WTC11 (cell line): ENCODE data around the gene TMEM94. TPM values are rescaled to one million over a fixed set of nuclear protein-coding genes. Genes with fewer than 3 reads are reported as not detected.

Source experiments
- ATAC-seq: fragments of 200-7000 bp; cut with Tn5 transposase; 2 replicates; pipeline ENCODE4 v1.10.0; 2021; ENCODE audit warnings: mild to moderate bottlenecking, moderate library complexity
- CTCF ChIA-PET: fragments of 300-600 bp; sonication (Branson Sonifier 250); formaldehyde crosslinking; loops from one replicate; lab custom pipeline; 2021; ENCODE audit warnings: antibody characterized with exemption; lab: Charles Lee
- POLR2A ChIA-PET: fragments of 350-600 bp; sonication (Branson Sonifier 250); formaldehyde crosslinking; loops from one replicate; lab custom pipeline; 2021; ENCODE audit warnings: antibody characterized with exemption; lab: Charles Lee
- DNase-seq: peaks from one replicate; pipeline ENCODE4 v3.0.0; 2021; ENCODE audit warnings: low spot score
- H3K27ac Mint-ChIP-seq: 2 replicates; pipeline ENCODE4 v1.8.0; 2021; ENCODE audit warnings: mixed read lengths
- H3K27me3 Mint-ChIP-seq: 2 replicates; pipeline ENCODE4 v1.8.0; 2021; ENCODE audit warnings: low read depth, mild to moderate bottlenecking, moderate library complexity, mixed read lengths
- H3K36me3 Mint-ChIP-seq: 2 replicates; pipeline ENCODE4 v1.8.0; 2021; ENCODE audit warnings: mixed read lengths
- H3K4me1 Mint-ChIP-seq: 2 replicates; pipeline ENCODE4 v1.8.0; 2022; ENCODE audit warnings: mixed read lengths
- H3K4me3 Mint-ChIP-seq: 2 replicates; pipeline ENCODE4 v1.8.0; 2021; ENCODE audit warnings: mild to moderate bottlenecking, moderate library complexity, mixed read lengths
- H3K9me3 Mint-ChIP-seq: 2 replicates; pipeline ENCODE4 v1.8.0; 2021; ENCODE audit warnings: mixed read lengths
- FOXJ3 ChIP-seq: sonication (generic); formaldehyde crosslinking; IDR thresholded peaks from 2 replicates; pipeline ENCODE4 v1.9.0; 2021; ENCODE audit warnings: missing genetic modification reagents, mild to moderate bottlenecking, borderline replicate concordance
- GTF2I ChIP-seq: fragments of 250-450 bp; sonication (Bioruptor Pico); conservative IDR thresholded peaks from 2 replicates; pipeline ENCODE4 v1.4.0; 2021; ENCODE audit warnings: mild to moderate bottlenecking
- MXD4 ChIP-seq: fragments of 250-450 bp; sonication (Bioruptor Pico); IDR thresholded peaks from 2 replicates; pipeline ENCODE4 v1.8.0; 2021; ENCODE audit warnings: mild to moderate bottlenecking, moderate library complexity, borderline replicate concordance
- NFATC4 ChIP-seq: fragments of 250-450 bp; sonication (Bioruptor Pico); IDR thresholded peaks from 2 replicates; pipeline ENCODE4 v1.9.0; 2021; ENCODE audit warnings: mild to moderate bottlenecking
- OVOL2 ChIP-seq: fragments of 250-450 bp; sonication (Bioruptor Pico); IDR thresholded peaks from 2 replicates; pipeline ENCODE4 v1.9.0; 2021; ENCODE audit warnings: mild to moderate bottlenecking, borderline replicate concordance
- RELA ChIP-seq: sonication (generic); formaldehyde crosslinking; IDR thresholded peaks from 2 replicates; pipeline ENCODE4 v1.8.1; 2022; ENCODE audit warnings: missing genetic modification reagents, mild to moderate bottlenecking, borderline replicate concordance
- RORB ChIP-seq: fragments of 250-450 bp; sonication (Bioruptor Pico); IDR thresholded peaks from 2 replicates; pipeline ENCODE4 v1.9.0; 2021; ENCODE audit warnings: mild to moderate bottlenecking
- TEAD1 ChIP-seq: sonication (generic); formaldehyde crosslinking; IDR thresholded peaks from 2 replicates; pipeline ENCODE4 v1.8.0; 2022; ENCODE audit warnings: mild to moderate bottlenecking, missing genetic modification reagents
- ZNF232 ChIP-seq: sonication (generic); formaldehyde crosslinking; IDR thresholded peaks from 2 replicates; pipeline ENCODE4 v1.8.0; 2022; ENCODE audit warnings: mild to moderate bottlenecking, missing genetic modification reagents
- ZNF317 ChIP-seq: sonication (generic); formaldehyde crosslinking; IDR thresholded peaks from 2 replicates; pipeline ENCODE4 v1.8.1; 2023; ENCODE audit warnings: low read depth, mild to moderate bottlenecking, moderate library complexity, missing genetic modification reagents, borderline replicate concordance
- ZNF416 ChIP-seq: fragments of 250-450 bp; sonication (Bioruptor Pico); IDR thresholded peaks from 2 replicates; pipeline ENCODE4 v1.9.0; 2021; ENCODE audit warnings: mild to moderate bottlenecking, inconsistent platforms
- total RNA-seq: library from RNA; stranded (reverse); gene quantifications from 3 replicates; pipeline ENCODE4 v1.2.3, GENCODE V29; 2021
- TF ChIP-seq, protein P1 (sequence below): fragments of 250-450 bp; sonication (Bioruptor Pico); IDR thresholded peaks from 2 replicates; pipeline ENCODE4 v1.9.0; 2021; ENCODE audit warnings: mild to moderate bottlenecking
- TF ChIP-seq, protein P2 (sequence below): fragments of 250-450 bp; sonication (Bioruptor Pico); IDR thresholded peaks from 2 replicates; pipeline ENCODE4 v2.1.2; 2022; ENCODE audit warnings: mild to moderate bottlenecking, moderate library complexity
- TF ChIP-seq, protein P3 (sequence below): fragments of 200-600 bp; IDR thresholded peaks from 2 replicates; pipeline ENCODE4 v1.8.0; 2022; ENCODE audit warnings: antibody characterized with exemption
- TF ChIP-seq, protein P4 (sequence below): sonication (generic); formaldehyde crosslinking; IDR thresholded peaks from 2 replicates; pipeline ENCODE4 v1.8.1; 2022; ENCODE audit warnings: low read depth, missing genetic modification reagents, borderline replicate concordance
- TF ChIP-seq, protein P5 (sequence below): sonication (generic); formaldehyde crosslinking; IDR thresholded peaks from 2 replicates; pipeline ENCODE4 v1.8.1; 2023; ENCODE audit warnings: mild to moderate bottlenecking, missing genetic modification reagents
- TF ChIP-seq, protein P6 (sequence below): sonication (generic); formaldehyde crosslinking; IDR thresholded peaks from 2 replicates; pipeline ENCODE4 v1.8.0; 2023; ENCODE audit warnings: missing genetic modification reagents, mild to moderate bottlenecking, borderline replicate concordance
- TF ChIP-seq, protein P7 (sequence below): sonication (generic); formaldehyde crosslinking; IDR thresholded peaks from 2 replicates; pipeline ENCODE4 v1.8.0; 2022; ENCODE audit warnings: mild to moderate bottlenecking, missing genetic modification reagents

Gene TMEM94
- total RNA-seq, 1 experiment from 2014 or later, result 76.9 TPM

DNA sequence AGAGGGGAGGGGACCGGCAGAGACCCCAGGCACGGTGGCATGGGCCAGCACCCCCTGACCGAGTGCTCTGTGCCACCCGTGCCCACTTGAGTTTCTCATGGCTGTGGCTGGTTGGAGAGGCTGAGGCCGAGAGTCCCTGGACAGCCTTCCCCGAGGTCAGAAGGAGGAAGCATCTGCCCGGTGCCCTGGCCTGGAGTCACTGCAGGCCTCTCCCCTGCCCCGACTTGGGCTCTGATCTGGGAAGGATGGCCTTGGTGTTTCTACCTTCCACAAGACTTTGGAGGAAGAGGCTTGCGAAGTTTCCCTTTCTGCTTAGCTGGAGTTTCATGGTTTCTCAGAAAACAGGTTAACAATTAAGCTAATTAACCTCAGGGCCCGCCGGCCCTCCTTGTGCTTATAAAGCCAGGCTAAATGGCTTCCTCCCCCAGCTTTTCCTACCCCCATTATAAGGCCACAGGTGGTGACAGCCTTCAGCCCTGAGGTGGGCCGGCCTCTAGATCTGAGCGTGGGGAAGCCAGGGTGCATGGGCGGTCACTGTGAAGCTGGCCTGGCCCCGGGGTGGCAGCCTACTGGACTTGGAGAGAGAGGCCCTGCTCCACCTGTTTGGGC is 86.4 kb downstream of the TMEM94 start (continued):
- TF ChIP-seq, protein P1, sequence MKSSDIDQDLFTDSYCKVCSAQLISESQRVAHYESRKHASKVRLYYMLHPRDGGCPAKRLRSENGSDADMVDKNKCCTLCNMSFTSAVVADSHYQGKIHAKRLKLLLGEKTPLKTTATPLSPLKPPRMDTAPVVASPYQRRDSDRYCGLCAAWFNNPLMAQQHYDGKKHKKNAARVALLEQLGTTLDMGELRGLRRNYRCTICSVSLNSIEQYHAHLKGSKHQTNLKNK (CRISPR knock-in tag), result no peak
- TF ChIP-seq, protein P2, sequence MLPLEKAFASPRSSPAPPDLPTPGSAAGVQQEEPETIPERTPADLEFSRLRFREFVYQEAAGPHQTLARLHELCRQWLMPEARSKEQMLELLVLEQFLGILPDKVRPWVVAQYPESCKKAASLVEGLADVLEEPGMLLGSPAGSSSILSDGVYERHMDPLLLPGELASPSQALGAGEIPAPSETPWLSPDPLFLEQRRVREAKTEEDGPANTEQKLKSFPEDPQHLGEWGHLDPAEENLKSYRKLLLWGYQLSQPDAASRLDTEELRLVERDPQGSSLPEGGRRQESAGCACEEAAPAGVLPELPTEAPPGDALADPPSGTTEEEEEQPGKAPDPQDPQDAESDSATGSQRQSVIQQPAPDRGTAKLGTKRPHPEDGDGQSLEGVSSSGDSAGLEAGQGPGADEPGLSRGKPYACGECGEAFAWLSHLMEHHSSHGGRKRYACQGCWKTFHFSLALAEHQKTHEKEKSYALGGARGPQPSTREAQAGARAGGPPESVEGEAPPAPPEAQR (CRISPR knock-in tag), result no peak
- TF ChIP-seq, protein P3, sequence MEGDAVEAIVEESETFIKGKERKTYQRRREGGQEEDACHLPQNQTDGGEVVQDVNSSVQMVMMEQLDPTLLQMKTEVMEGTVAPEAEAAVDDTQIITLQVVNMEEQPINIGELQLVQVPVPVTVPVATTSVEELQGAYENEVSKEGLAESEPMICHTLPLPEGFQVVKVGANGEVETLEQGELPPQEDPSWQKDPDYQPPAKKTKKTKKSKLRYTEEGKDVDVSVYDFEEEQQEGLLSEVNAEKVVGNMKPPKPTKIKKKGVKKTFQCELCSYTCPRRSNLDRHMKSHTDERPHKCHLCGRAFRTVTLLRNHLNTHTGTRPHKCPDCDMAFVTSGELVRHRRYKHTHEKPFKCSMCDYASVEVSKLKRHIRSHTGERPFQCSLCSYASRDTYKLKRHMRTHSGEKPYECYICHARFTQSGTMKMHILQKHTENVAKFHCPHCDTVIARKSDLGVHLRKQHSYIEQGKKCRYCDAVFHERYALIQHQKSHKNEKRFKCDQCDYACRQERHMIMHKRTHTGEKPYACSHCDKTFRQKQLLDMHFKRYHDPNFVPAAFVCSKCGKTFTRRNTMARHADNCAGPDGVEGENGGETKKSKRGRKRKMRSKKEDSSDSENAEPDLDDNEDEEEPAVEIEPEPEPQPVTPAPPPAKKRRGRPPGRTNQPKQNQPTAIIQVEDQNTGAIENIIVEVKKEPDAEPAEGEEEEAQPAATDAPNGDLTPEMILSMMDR, result no peak
- TF ChIP-seq ZNF317 (CRISPR knock-in tag) (no peak), ZNF232 (CRISPR knock-in tag) (no peak), NFATC4 (CRISPR knock-in tag) (no peak)
- TF ChIP-seq, protein P4, sequence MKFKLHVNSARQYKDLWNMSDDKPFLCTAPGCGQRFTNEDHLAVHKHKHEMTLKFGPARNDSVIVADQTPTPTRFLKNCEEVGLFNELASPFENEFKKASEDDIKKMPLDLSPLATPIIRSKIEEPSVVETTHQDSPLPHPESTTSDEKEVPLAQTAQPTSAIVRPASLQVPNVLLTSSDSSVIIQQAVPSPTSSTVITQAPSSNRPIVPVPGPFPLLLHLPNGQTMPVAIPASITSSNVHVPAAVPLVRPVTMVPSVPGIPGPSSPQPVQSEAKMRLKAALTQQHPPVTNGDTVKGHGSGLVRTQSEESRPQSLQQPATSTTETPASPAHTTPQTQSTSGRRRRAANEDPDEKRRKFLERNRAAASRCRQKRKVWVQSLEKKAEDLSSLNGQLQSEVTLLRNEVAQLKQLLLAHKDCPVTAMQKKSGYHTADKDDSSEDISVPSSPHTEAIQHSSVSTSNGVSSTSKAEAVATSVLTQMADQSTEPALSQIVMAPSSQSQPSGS (CRISPR knock-in tag), result no peak
- TF ChIP-seq, all 79 proteins: peak for 0

DNA sequence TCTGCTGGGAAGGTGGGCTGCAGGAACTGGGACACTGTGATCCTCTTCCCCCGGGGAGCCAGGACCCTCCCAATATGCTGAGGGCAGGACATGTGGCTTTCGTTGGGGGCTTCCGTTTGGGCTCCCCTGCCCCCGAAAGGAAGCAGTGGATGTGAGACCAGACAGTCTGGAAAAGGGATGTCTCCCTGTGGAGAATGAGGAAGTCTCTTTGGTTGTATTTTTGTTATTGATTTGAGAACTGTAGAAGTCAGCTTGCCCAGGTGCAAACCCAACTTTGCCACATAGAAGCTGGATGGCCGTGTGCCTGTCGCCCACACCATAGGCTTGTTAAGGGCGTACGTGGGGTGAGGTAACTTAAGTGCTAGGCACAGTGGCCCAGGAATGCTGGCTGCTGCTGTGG is 87.8 kb downstream of the TMEM94 start:
- Mint-ChIP-seq H3K27ac (peak overlapping the region; percentile 83), H3K9me3 (no peaks in the 10 kb centered on the region), H3K27me3 (no peaks in the 10 kb centered on the region), H3K36me3 (no peaks in the 10 kb centered on the region), H3K4me1 (peaks cover 33% of the 10 kb centered on the region), H3K4me3 (no peak overlapping the region)
- CTCF ChIA-PET, result interaction anchor here (0.9 to 1.1 kb wide), 2 partner anchors 9 to 44 kb away, joined by 3 read pairs; partner anchors contain the start of gene MYO15B
- DNase-seq (no peak), ATAC-seq (no peak)
- POLR2A ChIA-PET, result no interaction called here
- TF ChIP-seq, protein P5, sequence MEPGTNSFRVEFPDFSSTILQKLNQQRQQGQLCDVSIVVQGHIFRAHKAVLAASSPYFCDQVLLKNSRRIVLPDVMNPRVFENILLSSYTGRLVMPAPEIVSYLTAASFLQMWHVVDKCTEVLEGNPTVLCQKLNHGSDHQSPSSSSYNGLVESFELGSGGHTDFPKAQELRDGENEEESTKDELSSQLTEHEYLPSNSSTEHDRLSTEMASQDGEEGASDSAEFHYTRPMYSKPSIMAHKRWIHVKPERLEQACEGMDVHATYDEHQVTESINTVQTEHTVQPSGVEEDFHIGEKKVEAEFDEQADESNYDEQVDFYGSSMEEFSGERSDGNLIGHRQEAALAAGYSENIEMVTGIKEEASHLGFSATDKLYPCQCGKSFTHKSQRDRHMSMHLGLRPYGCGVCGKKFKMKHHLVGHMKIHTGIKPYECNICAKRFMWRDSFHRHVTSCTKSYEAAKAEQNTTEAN, result no peak
- TF ChIP-seq RORB (CRISPR knock-in tag), result no peak
- TF ChIP-seq MXD4, result no peak
- no peak for TF ChIP-seq OVOL2 (CRISPR knock-in tag)
- TF ChIP-seq FOXJ3 (CRISPR knock-in tag), result no peak
- TF ChIP-seq ZNF416 (CRISPR knock-in tag), result no peak
- TF ChIP-seq, protein P6, sequence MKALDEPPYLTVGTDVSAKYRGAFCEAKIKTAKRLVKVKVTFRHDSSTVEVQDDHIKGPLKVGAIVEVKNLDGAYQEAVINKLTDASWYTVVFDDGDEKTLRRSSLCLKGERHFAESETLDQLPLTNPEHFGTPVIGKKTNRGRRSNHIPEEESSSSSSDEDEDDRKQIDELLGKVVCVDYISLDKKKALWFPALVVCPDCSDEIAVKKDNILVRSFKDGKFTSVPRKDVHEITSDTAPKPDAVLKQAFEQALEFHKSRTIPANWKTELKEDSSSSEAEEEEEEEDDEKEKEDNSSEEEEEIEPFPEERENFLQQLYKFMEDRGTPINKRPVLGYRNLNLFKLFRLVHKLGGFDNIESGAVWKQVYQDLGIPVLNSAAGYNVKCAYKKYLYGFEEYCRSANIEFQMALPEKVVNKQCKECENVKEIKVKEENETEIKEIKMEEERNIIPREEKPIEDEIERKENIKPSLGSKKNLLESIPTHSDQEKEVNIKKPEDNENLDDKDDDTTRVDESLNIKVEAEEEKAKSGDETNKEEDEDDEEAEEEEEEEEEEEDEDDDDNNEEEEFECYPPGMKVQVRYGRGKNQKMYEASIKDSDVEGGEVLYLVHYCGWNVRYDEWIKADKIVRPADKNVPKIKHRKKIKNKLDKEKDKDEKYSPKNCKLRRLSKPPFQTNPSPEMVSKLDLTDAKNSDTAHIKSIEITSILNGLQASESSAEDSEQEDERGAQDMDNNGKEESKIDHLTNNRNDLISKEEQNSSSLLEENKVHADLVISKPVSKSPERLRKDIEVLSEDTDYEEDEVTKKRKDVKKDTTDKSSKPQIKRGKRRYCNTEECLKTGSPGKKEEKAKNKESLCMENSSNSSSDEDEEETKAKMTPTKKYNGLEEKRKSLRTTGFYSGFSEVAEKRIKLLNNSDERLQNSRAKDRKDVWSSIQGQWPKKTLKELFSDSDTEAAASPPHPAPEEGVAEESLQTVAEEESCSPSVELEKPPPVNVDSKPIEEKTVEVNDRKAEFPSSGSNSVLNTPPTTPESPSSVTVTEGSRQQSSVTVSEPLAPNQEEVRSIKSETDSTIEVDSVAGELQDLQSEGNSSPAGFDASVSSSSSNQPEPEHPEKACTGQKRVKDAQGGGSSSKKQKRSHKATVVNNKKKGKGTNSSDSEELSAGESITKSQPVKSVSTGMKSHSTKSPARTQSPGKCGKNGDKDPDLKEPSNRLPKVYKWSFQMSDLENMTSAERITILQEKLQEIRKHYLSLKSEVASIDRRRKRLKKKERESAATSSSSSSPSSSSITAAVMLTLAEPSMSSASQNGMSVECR (CRISPR knock-in tag), result no peak
- TF ChIP-seq GTF2I (CRISPR knock-in tag), result no peak
- TF ChIP-seq TEAD1 (CRISPR knock-in tag), result no peak
- TF ChIP-seq, protein P7, sequence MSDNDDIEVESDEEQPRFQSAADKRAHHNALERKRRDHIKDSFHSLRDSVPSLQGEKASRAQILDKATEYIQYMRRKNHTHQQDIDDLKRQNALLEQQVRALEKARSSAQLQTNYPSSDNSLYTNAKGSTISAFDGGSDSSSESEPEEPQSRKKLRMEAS (CRISPR knock-in tag), result no peak
- no peak for TF ChIP-seq RELA
